Upper lobe of right lung (tissue), 1 donor: ENCODE results near the gene KAZALD1. TPM values are rescaled to one million over a fixed set of nuclear protein-coding genes. Genes with fewer than 3 reads are reported as not detected.

Experiments
- ATAC-seq: fragments of 200-7000 bp; cut with Tn5 transposase; one replicate; pipeline ENCODE4 v1.9.1; 2020; ENCODE audit warnings: mild to moderate bottlenecking, moderate library complexity
- DNase-seq: peaks from one replicate; pipeline ENCODE4 v3.0.0-alpha.2; 2020
- H3K27ac ChIP-seq: fragments of 200-600 bp; one replicate; pipeline ENCODE4 v1.8.0; 2022
- H3K27me3 ChIP-seq: fragments of 200-600 bp; one replicate; pipeline ENCODE4 v1.8.0; 2022; ENCODE audit warnings: mild to moderate bottlenecking
- H3K36me3 ChIP-seq: fragments of 200-600 bp; one replicate; pipeline ENCODE4 v1.8.0; 2022
- H3K4me1 ChIP-seq: fragments of 200-600 bp; one replicate; pipeline ENCODE4 v1.8.0; 2022
- H3K4me3 ChIP-seq: fragments of 200-600 bp; one replicate; pipeline ENCODE4 v1.8.0; 2022; ENCODE audit warnings: mild to moderate bottlenecking
- H3K9me3 ChIP-seq: fragments of 200-600 bp; one replicate; pipeline ENCODE4 v1.8.0; 2022
- intact Hi-C: fragments of 100-400 bp; cut with DNase I; formaldehyde crosslinking; loops from one replicate; pipeline ENCODE4 v1.11.0; 2022
- total RNA-seq: library from RNA; stranded (reverse); fragmentation: NEBNext Ultra II Directional; extraction: Animal tissue kit (Norgen Biotek cat#: 25700); gene quantifications from one replicate; pipeline ENCODE4 v1.2.1, GENCODE V29; 2021
- TF ChIP-seq, protein P1 (sequence below): fragments of 200-600 bp; IDR thresholded peaks from one replicate; pipeline ENCODE4 v1.8.0; 2022; ENCODE audit warnings: antibody characterized with exemption
- donor health status: DM: no; HTN: yes; CAD: no; lungs with severe emphysema.

The KAZALD1 gene
- total RNA-seq, 1 donor from 2014 or later, result 8.4 TPM

DNA sequence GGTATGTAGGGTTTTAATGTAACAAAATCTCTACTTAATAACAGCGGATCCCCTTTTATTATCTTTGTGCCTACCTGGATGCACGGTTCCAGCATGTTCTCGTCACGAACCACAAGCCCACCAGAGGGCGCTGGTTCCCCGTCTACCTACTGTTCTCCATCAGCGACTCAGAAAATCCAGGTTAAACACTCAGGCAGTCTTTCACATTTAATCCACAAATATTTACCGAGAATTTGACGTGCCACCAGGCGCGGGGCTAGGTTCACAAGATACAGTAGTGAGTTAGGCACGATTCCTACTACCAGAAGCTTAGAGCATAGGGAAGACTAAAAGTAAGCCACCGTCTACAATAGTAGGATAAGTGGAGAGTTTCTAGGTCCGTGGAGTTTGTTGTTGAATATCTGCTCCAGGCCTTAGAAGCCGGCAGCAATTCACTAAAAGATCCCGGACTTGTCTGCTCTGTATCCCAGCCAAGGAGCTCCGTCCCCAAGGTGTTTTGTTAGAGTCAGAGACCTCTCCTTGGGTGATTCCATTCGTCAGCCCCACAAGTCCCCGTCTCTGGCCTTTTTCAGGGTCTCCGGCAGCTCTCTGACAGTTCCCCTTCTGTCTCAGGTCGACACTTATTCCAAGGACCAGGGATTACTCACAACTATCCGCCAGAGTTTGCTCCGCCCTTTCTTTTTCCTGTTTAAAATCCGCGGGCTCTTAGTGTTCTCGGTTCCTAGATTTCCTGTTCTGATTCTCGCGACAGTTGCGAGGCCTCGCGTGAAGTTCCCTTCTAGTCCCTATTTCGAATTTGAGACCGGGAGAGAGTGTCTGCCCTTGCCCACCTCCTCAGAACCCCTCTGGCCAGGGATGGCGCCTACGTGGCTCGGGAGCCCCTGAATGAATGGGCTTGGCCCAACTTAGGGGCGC is 1.5 kb upstream of the KAZALD1 start:
- peak; percentile 95 for DNase-seq
- Histone ChIP-seq H3K27me3 (no peaks in the 10 kb centered on the region), H3K9me3 (no peaks in the 10 kb centered on the region), H3K36me3 (no peaks in the 10 kb centered on the region), H3K4me1 (peaks cover 32% of the 10 kb centered on the region), H3K27ac (peak overlapping the region; percentile 98), H3K4me3 (peak overlapping the region; percentile 81)
- intact Hi-C loops, result no loop called here
- peak; percentile 72 for ATAC-seq
- TF ChIP-seq, protein P1, sequence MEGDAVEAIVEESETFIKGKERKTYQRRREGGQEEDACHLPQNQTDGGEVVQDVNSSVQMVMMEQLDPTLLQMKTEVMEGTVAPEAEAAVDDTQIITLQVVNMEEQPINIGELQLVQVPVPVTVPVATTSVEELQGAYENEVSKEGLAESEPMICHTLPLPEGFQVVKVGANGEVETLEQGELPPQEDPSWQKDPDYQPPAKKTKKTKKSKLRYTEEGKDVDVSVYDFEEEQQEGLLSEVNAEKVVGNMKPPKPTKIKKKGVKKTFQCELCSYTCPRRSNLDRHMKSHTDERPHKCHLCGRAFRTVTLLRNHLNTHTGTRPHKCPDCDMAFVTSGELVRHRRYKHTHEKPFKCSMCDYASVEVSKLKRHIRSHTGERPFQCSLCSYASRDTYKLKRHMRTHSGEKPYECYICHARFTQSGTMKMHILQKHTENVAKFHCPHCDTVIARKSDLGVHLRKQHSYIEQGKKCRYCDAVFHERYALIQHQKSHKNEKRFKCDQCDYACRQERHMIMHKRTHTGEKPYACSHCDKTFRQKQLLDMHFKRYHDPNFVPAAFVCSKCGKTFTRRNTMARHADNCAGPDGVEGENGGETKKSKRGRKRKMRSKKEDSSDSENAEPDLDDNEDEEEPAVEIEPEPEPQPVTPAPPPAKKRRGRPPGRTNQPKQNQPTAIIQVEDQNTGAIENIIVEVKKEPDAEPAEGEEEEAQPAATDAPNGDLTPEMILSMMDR, result peak; percentile 94

DNA sequence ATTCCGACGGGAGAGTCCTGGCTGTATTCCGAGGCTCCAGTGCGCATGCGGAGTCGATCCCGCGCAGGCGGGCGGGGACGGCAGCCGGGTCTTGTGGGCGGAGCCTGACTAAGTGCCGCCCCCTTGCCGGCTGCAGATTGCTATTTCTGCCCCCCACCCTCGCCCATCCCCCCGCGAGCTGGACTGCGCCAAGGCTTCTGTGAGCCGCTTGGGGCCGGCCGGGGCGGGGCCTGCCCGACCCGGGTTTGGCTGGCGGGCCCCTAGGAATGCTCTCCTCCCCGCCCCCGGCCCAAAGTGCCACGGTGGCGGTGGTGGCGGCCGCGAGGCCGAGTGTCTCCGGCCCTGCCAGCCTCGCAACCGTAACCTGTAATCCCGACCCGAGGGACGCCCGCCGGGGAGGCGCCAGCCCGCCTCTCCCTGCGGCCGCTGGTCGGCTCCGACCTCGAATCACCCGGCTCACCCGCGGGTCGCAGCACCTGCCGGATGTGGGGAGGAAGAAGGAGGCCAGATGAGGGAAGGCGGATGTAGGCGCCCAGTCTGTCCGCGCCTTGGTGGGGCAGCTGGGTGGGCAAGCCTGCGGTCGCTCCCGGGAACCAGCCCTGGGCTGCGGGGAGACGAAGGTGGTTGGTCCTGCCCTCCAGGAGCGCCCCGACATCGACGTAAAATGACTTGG is 702 bp upstream of the KAZALD1 start:
- peak; percentile 94 for ATAC-seq
- intact Hi-C loops, result no loop called here
- no peaks in the 10 kb centered on the region for H3K27me3 ChIP-seq
- H3K4me1 ChIP-seq, result peaks cover 40% of the 10 kb centered on the region
- peak; percentile 99 for DNase-seq
- H3K9me3 ChIP-seq, result no peaks in the 10 kb centered on the region
- no peaks in the 10 kb centered on the region for H3K36me3 ChIP-seq
- TF ChIP-seq, protein P1, result no peak
- H3K4me3 ChIP-seq, result peak overlapping the region; percentile 81
- H3K27ac ChIP-seq, result peak overlapping the region; percentile 98

DNA sequence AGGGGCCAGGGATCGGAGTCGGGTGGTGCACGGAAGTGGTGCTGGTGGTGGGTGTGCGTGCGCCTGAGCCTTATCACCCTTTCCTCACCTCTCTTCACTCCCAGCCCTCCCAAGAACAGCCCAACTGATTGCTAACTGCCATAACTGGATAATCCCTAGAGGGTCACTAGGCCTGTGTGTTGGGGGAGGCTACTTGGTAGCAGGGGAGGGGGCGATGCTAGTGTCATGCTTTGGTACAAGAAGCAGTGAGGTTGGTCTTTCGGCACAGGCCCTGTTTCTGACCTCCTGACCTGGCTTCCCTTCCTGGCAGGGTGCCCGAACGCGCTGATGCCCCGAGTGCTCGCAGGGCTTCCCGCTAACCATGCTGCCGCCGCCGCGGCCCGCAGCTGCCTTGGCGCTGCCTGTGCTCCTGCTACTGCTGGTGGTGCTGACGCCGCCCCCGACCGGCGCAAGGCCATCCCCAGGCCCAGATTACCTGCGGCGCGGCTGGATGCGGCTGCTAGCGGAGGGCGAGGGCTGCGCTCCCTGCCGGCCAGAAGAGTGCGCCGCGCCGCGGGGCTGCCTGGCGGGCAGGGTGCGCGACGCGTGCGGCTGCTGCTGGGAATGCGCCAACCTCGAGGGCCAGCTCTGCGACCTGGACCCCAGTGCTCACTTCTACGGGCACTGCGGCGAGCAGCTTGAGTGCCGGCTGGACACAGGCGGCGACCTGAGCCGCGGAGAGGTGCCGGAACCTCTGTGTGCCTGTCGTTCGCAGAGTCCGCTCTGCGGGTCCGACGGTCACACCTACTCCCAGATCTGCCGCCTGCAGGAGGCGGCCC is 652 bp downstream of the KAZALD1 start:
- ATAC-seq, result peak; percentile 34
- Histone ChIP-seq H3K4me3 (peak overlapping the region; percentile 81), H3K4me1 (peaks cover 52% of the 10 kb centered on the region), H3K36me3 (no peaks in the 10 kb centered on the region), H3K27ac (peak overlapping the region; percentile 98), H3K9me3 (no peaks in the 10 kb centered on the region), H3K27me3 (no peaks in the 10 kb centered on the region)
- DNase-seq, result peak; percentile 87
- intact Hi-C loops, result no loop called here
- TF ChIP-seq, protein P1, result peak; percentile 65

DNA sequence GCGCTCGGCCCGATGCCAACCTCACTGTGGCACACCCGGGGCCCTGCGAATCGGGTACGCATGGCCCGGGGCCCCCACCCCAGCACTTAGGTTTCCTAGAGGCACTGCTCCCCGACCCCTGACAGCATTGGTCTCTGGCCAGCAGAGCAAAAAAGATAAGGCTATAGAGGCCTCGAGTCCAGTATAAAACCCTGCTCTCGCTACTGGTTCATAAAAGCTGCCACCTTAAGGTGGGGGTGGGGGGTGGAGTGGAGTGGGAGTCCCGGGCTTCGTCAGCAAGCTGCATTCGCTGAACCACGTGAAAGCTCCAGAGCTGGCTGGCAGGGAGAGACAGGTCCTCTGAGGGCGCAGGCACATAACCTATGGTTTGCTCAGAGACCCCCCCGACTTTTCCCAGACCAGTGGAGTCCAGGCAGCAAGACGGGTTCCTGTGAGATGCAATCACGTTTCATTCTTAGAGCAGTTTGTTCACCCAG is 1.3 kb downstream of the KAZALD1 start:
- H3K4me3 ChIP-seq, result peak overlapping the region; percentile 81
- DNase-seq (no peak), ATAC-seq (no peak)
- TF ChIP-seq, protein P1, result no peak
- no peaks in the 10 kb centered on the region for H3K27me3 ChIP-seq
- peaks cover 54% of the 10 kb centered on the region for H3K4me1 ChIP-seq
- peak overlapping the region; percentile 98 for H3K27ac ChIP-seq
- no peaks in the 10 kb centered on the region for H3K9me3 ChIP-seq
- no peaks in the 10 kb centered on the region for H3K36me3 ChIP-seq
- intact Hi-C loops, result no loop called here
